Adrenal gland (tissue), 12 donors: ENCODE results near the gene GATAD2A. TPM values are rescaled to one million over a fixed set of nuclear protein-coding genes. Genes with fewer than 3 reads are reported as not detected.
"Not testable (repeated sequence)": the region's sequence is repeated elsewhere in the genome, so short reads cannot be mapped to it uniquely, and the experiment has no call there.

Experiments
- DNase-seq, 7 donors: peaks; one replicate each; pipeline ENCODE4 v3.0.0-alpha.2; 2019 to 2020
- H3K27ac ChIP-seq, 5 donors: fragments of 200-600 bp; sonication (generic) in 4 of 5; 1 replicate in 3 of 5; 2 replicates in 2 of 5; pipeline versions ENCODE4 v1.5.1 to v1.8.0; 2016 to 2020; ENCODE audit warnings: mild to moderate bottlenecking in 1 of 5
- H3K27me3 ChIP-seq: fragments of 200-600 bp; 2 replicates; pipeline ENCODE4 v1.8.0; 2021
- H3K36me3 ChIP-seq, 2 donors: fragments of 200-600 bp; replicated peaks in 1 of 2; 1 replicate in 1 of 2; 2 replicates in 1 of 2; pipeline versions ENCODE4 v1.5.1 to v1.8.0; 2018 to 2022
- H3K4me1 ChIP-seq, 2 donors: fragments of 200-600 bp; replicated peaks in 1 of 2; 1 replicate in 1 of 2; 2 replicates in 1 of 2; pipeline versions ENCODE4 v1.5.1 to v1.8.0; 2018 to 2021
- H3K4me3 ChIP-seq, 4 donors: fragments of 200-600 bp; sonication (generic) in 3 of 4; one replicate each; pipeline ENCODE4 v1.5.1; 2016 to 2018
- H3K9me3 ChIP-seq, 3 donors: fragments of 200-600 bp; sonication (generic) in 1 of 3; replicated peaks in 1 of 3; 1 replicate in 2 of 3; 2 replicates in 1 of 3; pipeline versions ENCODE4 v1.5.1 to v1.8.0; 2016 to 2021
- POLR2A ChIP-seq, 2 donors: fragments of 450-650 bp; IDR thresholded peaks; one replicate each; pipeline ENCODE4 v1.6.1; 2017; ENCODE audit warnings: antibody characterized with exemption in 2 of 2, mild to moderate bottlenecking in 2 of 2, moderate library complexity in 1 of 2
- WGBS, 4 donors: extraction: QIAGEN DNeasy Blood & Tissue Kit in 2 of 4; methylation state at CpG; one replicate each; pipeline versions ENCODE4 v1.1.5 to v1.1.7; 2013 to 2017; 5-methylcytosine and 5-hydroxymethylcytosine counted together
- intact Hi-C, 2 donors: fragments of 100-400 bp; cut with DNase I; formaldehyde crosslinking; loops; one replicate each; pipeline versions ENCODE4 v1.14.1 to v1.15.0; 2022 to 2023
- polyA plus RNA-seq, 3 donors: library from polyadenylated mRNA; stranded (reverse); fragments of 200-250 nt in 2 of 3; fragments of 350-450 nt in 1 of 3; fragmentation: Illumina TruSeq in 1 of 3; extraction: RNeasy Lipid Tissue Mini Kit (QIAGEN cat#74804) in 1 of 3; gene quantifications; one replicate each; pipeline ENCODE4 v1.2.3, GENCODE V29; 2013 to 2014
- total RNA-seq, 9 donors: library from RNA; depleted of rRNA in 4 of 9; stranded (reverse); fragments of >200 nt in 4 of 9; fragments of 120-200 nt in 1 of 9; fragmentation: NEBNext Ultra II Directional in 1 of 9; extraction: Animal tissue kit (Norgen Biotek cat#: 25700) in 1 of 9; gene quantifications; one replicate each; pipeline versions ENCODE4 v1.1.0 to v1.2.4, GENCODE V29; 2013 to 2023
- TF ChIP-seq, protein P1 (sequence below), 6 experiments: fragments of 450-650 bp in 4 of 6; fragments of 200-600 bp in 2 of 6; sonication (generic) in 1 of 6; IDR thresholded peaks; 1 replicate in 5 of 6; 2 replicates in 1 of 6; pipeline versions ENCODE4 v1.5.1 to v1.8.0; 2016 to 2021; ENCODE audit warnings: antibody characterized with exemption in 6 of 6, mild to moderate bottlenecking in 2 of 6, moderate library complexity in 1 of 6
- donor health status: healthy with polysubstance abuse.
- donor health status: Bipolar disorder and iron deficiency.
- donor health status: DM: yes; HTN: yes; CAD: no.
- donor health status: DM: no; HTN: no; CAD: no.
- donor health status: DM: no; HTN: no; CAD: no.
- donor health status: DM: yes; HTN: yes; CAD: no.

GATAD2A gene
- total and polyA plus RNA-seq, 12 donors = 17.0 to 125 (median 61.9) TPM

DNA sequence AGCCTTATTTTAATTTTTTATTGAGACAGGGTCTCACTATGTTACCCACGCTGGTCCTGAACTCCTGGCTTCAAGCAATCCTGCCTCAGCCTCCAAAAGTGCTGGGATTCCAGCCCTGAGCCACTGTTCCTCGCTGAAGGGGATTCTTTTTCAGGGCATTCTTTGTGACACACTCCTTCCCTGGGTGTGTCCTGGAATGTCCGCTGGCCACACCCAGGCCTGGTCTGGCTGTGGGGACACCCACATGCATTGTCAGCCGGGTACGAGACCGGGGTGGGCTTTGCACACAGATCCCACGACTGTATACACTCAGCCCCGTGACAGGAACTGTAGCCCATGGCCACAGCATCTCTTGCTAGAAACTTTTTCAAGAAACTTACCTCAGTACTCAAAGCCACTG, 34.4 kb upstream of the GATAD2A start:
- Histone ChIP-seq H3K27ac (no peak overlapping the region), H3K36me3 (no peaks in the 10 kb centered on the region), H3K9me3 (no peaks in the 10 kb centered on the region), H3K4me3 (no peak overlapping the region), H3K27me3 (no peaks in the 10 kb centered on the region), H3K4me1 (peaks cover 0 to 5% of the 10 kb centered on the region in 2 donors)
- intact Hi-C loops = no loop called here
- no peak for TF ChIP-seq POLR2A (IDR thresholded peaks at IDR 0.05)
- TF ChIP-seq, protein P1, sequence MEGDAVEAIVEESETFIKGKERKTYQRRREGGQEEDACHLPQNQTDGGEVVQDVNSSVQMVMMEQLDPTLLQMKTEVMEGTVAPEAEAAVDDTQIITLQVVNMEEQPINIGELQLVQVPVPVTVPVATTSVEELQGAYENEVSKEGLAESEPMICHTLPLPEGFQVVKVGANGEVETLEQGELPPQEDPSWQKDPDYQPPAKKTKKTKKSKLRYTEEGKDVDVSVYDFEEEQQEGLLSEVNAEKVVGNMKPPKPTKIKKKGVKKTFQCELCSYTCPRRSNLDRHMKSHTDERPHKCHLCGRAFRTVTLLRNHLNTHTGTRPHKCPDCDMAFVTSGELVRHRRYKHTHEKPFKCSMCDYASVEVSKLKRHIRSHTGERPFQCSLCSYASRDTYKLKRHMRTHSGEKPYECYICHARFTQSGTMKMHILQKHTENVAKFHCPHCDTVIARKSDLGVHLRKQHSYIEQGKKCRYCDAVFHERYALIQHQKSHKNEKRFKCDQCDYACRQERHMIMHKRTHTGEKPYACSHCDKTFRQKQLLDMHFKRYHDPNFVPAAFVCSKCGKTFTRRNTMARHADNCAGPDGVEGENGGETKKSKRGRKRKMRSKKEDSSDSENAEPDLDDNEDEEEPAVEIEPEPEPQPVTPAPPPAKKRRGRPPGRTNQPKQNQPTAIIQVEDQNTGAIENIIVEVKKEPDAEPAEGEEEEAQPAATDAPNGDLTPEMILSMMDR (IDR thresholded peaks at IDR 0.05) = no peak
- DNase-seq = no peak
- 74 to 90% (median 75%) methylated on average over 8 of the region's 8 CpGs for WGBS, 4 donors

DNA sequence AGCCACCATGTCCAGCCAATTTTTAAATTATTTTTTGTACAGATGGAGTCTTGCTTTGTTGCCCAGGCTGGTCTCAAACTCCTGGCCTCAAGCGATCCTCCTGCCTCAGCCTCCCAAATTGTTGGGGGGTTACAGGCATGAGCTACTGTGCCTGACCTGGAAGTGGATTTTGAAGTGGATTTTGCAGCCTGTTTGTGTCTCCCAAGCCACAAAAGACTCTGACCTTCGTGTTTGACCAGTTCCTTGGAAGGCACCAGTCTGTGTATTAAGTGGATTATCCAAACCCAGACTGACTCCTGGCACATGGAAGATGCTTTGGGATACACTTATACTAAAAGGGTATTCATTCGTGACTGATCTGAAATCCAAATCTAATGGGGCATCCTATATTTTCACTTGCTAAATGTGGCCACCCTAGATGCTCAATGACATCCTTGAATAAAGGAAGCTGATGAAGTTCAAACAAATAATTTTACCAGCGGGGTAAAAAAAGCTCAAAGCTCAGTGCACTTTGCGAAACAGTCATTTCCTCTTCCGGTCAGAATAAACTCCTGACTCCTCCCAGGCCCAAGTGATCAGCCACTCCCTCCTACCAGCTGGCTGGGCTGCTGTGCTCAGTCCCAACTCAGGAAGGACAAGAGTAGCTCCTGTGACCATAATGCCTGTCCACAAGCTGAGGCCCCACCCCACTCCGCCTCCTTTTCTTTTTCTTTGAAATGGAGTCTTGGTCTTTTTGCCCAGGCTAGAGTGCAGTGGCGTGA, 32.6 kb upstream of the GATAD2A start:
- Histone ChIP-seq H3K27ac (peak overlapping the region in 4 of 5 donors; percentile 27 to 83 (median 44)), H3K4me1 (no peaks in the 10 kb centered on the region), H3K27me3 (no peaks in the 10 kb centered on the region), H3K36me3 (no peaks in the 10 kb centered on the region), H3K4me3 (no peak overlapping the region), H3K9me3 (no peaks in the 10 kb centered on the region)
- 51 to 61% (median 58%) methylated on average over 8 of the region's 8 CpGs for WGBS, 4 donors
- intact Hi-C loops = no loop called here
- DNase-seq = peak; percentile 46 to 74 (median 67)
- TF ChIP-seq POLR2A (IDR thresholded peaks at IDR 0.05) = no peak
- TF ChIP-seq, protein P1 (IDR thresholded peaks at IDR 0.05) = no peak

DNA sequence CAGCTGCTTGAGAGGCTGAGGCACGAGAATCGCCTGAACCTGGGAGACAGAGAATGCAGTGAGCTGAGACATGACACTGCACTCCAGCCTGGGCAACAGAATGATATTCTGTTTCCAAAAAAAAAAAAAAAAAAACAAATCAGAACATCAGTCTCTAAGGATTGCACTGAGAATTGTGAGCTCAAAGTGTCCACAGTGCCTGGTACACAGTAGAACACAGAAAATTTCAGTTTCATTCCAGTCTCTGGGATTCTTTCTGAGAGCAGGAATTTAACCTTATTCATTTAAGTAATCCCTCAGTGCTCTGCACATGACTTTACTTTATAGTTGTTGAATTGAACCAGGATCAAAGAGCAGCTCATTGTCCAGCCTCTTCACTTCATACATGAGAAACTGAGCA, 25.9 kb upstream of the GATAD2A start:
- Histone ChIP-seq H3K9me3 (no peaks in the 10 kb centered on the region), H3K27ac (no peak overlapping the region), H3K36me3 (no peaks in the 10 kb centered on the region), H3K27me3 (no peaks in the 10 kb centered on the region), H3K4me1 (peaks cover 2 to 6% of the 10 kb centered on the region in 2 donors), H3K4me3 (no peak overlapping the region)
- WGBS, 4 donors = 76 to 90% (median 85%) methylated on average over 2 of the region's 2 CpGs
- intact Hi-C loops = no loop called here
- no peak for DNase-seq
- TF ChIP-seq, protein P1 (IDR thresholded peaks at IDR 0.05) = no peak
- TF ChIP-seq POLR2A (IDR thresholded peaks at IDR 0.05) = no peak

- H3K27ac ChIP-seq, intact Hi-C loops: not testable (repeated sequence)
Observed at GRCh38 chr19:19380316-19380715, 25.2 kb upstream of the GATAD2A start.

More at GRCh38 chr19:19380316-19380715, 25.2 kb upstream of the GATAD2A start:
- not testable (repeated sequence) for DNase-seq, H3K9me3 ChIP-seq, H3K27me3 ChIP-seq, H3K36me3 ChIP-seq, H3K4me1 ChIP-seq, H3K4me3 ChIP-seq
- WGBS, 4 donors = 89 to 94% (median 90%) methylated on average over 12 of the region's 12 CpGs
